Measurements from ENCODE around the gene CYP4F3. TPM values are rescaled to one million over a fixed set of nuclear protein-coding genes. Genes with fewer than 3 reads are reported as not detected.

CYP4F3 gene
- total and polyA plus RNA-seq, 2 of the 13 experiments (the other 11 are each of a cell fraction or from before 2014, with no cell fraction given): 17.8 to 22.8 TPM

GRCh38 chr19:15680478-15681322, 40.0 kb downstream of the CYP4F3 start (continued):
- TF ChIP-seq EP300 (IDR thresholded peaks at IDR 0.05; ENCODE audit: low read depth in 2 of 2, low read length in 2 of 2) (peak; percentile 70 to 79; a peak in 3 of 4 replicates), EP300 (CRISPR knock-in tag; IDR thresholded peaks at IDR 0.05; ENCODE audit: borderline replicate concordance) (no peak; the same call in 1 of the 2 replicates), HHEX (CRISPR knock-in tag; IDR thresholded peaks at IDR 0.05) (0 out of 2 replicates have a peak, but pooled peaks have one; percentile 22), THAP11 (CRISPR knock-in tag; IDR thresholded peaks at IDR 0.05) (peak; percentile 64; the same call in 1 of the 2 replicates), KDM6A (CRISPR knock-in tag; IDR thresholded peaks at IDR 0.05; ENCODE audit: low read depth) (peak; percentile 72; the same call in 1 of the 2 replicates), ZNF605 (CRISPR knock-in tag; IDR thresholded peaks at IDR 0.05) (peak; percentile 33; the same call in 1 of the 2 replicates), ARNTL (CRISPR knock-in tag; IDR thresholded peaks at IDR 0.05) (peak; percentile 47; the same call in 1 of the 2 replicates), ZNF543 (CRISPR knock-in tag; IDR thresholded peaks at IDR 0.05) (0 out of 2 replicates have a peak, but pooled peaks have one; percentile 29), TGIF2 (CRISPR knock-in tag; IDR thresholded peaks at IDR 0.05) (0 out of 2 replicates have a peak, but pooled peaks have one; percentile 29), DPF2 (CRISPR knock-in tag; IDR thresholded peaks at IDR 0.05; ENCODE audit: borderline replicate concordance, low read depth) (0 out of 2 replicates have a peak, but pooled peaks have one; percentile 38), CHD4 (IDR thresholded peaks at IDR 0.05; ENCODE audit: borderline replicate concordance, low read length) (peak; percentile 56; the same call in 1 of the 2 replicates), KLF13 (CRISPR knock-in tag; IDR thresholded peaks at IDR 0.05) (no peak), ZNF790 (CRISPR knock-in tag; IDR thresholded peaks at IDR 0.05; ENCODE audit: borderline replicate concordance) (no peak), MXI1 (IDR thresholded peaks at IDR 0.05; ENCODE audit: borderline replicate concordance, low read depth, low read length) (peak; percentile 36; the same call in 1 of the 3 replicates), HNF1B (CRISPR knock-in tag; IDR thresholded peaks at IDR 0.05) (0 out of 2 replicates have a peak, but pooled peaks have one; percentile 21), ARID3A (IDR thresholded peaks at IDR 0.05; ENCODE audit: low read depth, low read length) (peak; percentile 76; the same call in 1 of the 2 replicates)
- TF ChIP-seq, protein P1, sequence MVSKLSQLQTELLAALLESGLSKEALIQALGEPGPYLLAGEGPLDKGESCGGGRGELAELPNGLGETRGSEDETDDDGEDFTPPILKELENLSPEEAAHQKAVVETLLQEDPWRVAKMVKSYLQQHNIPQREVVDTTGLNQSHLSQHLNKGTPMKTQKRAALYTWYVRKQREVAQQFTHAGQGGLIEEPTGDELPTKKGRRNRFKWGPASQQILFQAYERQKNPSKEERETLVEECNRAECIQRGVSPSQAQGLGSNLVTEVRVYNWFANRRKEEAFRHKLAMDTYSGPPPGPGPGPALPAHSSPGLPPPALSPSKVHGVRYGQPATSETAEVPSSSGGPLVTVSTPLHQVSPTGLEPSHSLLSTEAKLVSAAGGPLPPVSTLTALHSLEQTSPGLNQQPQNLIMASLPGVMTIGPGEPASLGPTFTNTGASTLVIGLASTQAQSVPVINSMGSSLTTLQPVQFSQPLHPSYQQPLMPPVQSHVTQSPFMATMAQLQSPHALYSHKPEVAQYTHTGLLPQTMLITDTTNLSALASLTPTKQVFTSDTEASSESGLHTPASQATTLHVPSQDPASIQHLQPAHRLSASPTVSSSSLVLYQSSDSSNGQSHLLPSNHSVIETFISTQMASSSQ (IDR thresholded peaks at IDR 0.05; ENCODE audit: low read depth): peak; percentile 23; the same call in 1 of the 2 replicates
- TF ChIP-seq, protein P1 (CRISPR knock-in tag; IDR thresholded peaks at IDR 0.05; ENCODE audit: borderline replicate concordance): no peak
- TF ChIP-seq, protein P2, sequence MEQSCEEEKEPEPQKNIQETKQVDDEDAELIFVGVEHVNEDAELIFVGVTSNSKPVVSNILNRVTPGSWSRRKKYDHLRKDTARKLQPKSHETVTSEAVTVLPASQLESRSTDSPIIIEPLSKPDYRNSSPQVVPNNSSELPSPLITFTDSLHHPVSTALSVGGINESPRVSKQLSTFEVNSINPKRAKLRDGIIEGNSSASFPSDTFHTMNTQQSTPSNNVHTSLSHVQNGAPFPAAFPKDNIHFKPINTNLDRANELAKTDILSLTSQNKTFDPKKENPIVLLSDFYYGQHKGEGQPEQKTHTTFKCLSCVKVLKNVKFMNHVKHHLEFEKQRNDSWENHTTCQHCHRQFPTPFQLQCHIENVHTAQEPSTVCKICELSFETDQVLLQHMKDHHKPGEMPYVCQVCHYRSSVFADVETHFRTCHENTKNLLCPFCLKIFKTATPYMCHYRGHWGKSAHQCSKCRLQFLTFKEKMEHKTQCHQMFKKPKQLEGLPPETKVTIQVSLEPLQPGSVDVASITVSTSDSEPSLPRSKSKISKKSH (CRISPR knock-in tag; IDR thresholded peaks at IDR 0.05; ENCODE audit: borderline replicate concordance): no peak

All from HepG2 (cell line).